Panc1 (cell line): ENCODE measurements around the gene MRPL57. TPM values are rescaled to one million over a fixed set of nuclear protein-coding genes. Genes with fewer than 3 reads are reported as not detected.
"Not testable (repeated sequence)": the region's sequence is repeated elsewhere in the genome, so short reads cannot be mapped to it uniquely, and the experiment has no call there.

ENCODE experiments used
- ATAC-seq: fragments of 200-7000 bp; cut with Tn5 transposase; 2 replicates; pipeline ENCODE4 v1.9.1; 2020; ENCODE audit warnings: mild to moderate bottlenecking, moderate library complexity
- BruUV-seq: library from RNA; stranded (reverse); fragments of 400-500 nt; replicated peaks from 2 replicates; lab custom pipeline; 2021; lab: Mats Ljungman, UMichigan
- CTCF ChIA-PET: fragments of 300-600 bp; sonication (Branson Sonifier 250); formaldehyde crosslinking; loops from one replicate; lab custom pipeline; 2022; ENCODE audit warnings: antibody characterized with exemption; lab: Charles Lee
- POLR2A ChIA-PET: fragments of 300-600 bp; sonication (Branson Sonifier 250); formaldehyde crosslinking; loops from one replicate; lab custom pipeline; 2022; ENCODE audit warnings: antibody characterized with exemption; lab: Charles Lee
- DNase-seq: peaks from one replicate; pipeline ENCODE4 v3.0.0-alpha.2; 2010; ENCODE audit warnings: low read depth, low spot score
- H3K27ac ChIP-seq: 2 replicates; pipeline ENCODE4 v1.5.1; 2011; ENCODE audit warnings: mild to moderate bottlenecking, low read length, inconsistent platforms
- H3K27me3 ChIP-seq: fragments of 200-500 bp; sonication (Bioruptor generic); 2 replicates; pipeline ENCODE4 v1.6.0; 2014; ENCODE audit warnings: low read length, inconsistent platforms; ENCODE audit not compliant: control insufficient read depth, insufficient read depth
- H3K36me3 ChIP-seq: fragments of 200-500 bp; sonication (Bioruptor generic); 2 replicates; pipeline ENCODE4 v1.5.1; 2014; ENCODE audit warnings: inconsistent platforms, mild to moderate bottlenecking, low read length, moderate library complexity; ENCODE audit not compliant: control insufficient read depth, insufficient read depth
- H3K4me1 ChIP-seq: 2 replicates; pipeline ENCODE4 v1.5.1; 2011; ENCODE audit warnings: inconsistent platforms, mild to moderate bottlenecking, low read length, moderate library complexity; ENCODE audit not compliant: control insufficient read depth, insufficient read depth
- H3K4me3 ChIP-seq, 2 experiments: 2 replicates each; pipeline ENCODE4 v1.5.1; 2011 to 2012; ENCODE audit warnings: low read depth in 2 of 2, low read length in 2 of 2, mild to moderate bottlenecking in 2 of 2, inconsistent platforms in 1 of 2, moderate library complexity in 1 of 2
- H3K9me3 ChIP-seq: fragments of 200-500 bp; sonication (Bioruptor generic); 2 replicates; pipeline ENCODE4 v1.5.1; 2014; ENCODE audit warnings: low read depth, mild to moderate bottlenecking, inconsistent platforms, low read length, moderate library complexity; ENCODE audit not compliant: control insufficient read depth, insufficient read depth
- POLR2AphosphoS5 ChIP-seq: IDR thresholded peaks from 2 replicates; pipeline ENCODE4 v1.6.1; 2012; ENCODE audit warnings: mild to moderate bottlenecking, low read depth, low read length, moderate library complexity
- REST ChIP-seq, 2 experiments: IDR thresholded peaks; 2 replicates each; pipeline ENCODE4 v1.6.1; 2011 to 2012; ENCODE audit warnings: low read depth in 2 of 2, control low read depth in 1 of 2, low read length in 1 of 2, mild to moderate bottlenecking in 1 of 2, moderate library complexity in 1 of 2; ENCODE audit not compliant: insufficient read depth in 1 of 2
- SIN3A ChIP-seq: IDR thresholded peaks from 2 replicates; pipeline ENCODE4 v1.6.1; 2012; ENCODE audit warnings: low read depth, mild to moderate bottlenecking, low read length, moderate library complexity, borderline replicate concordance; ENCODE audit not compliant: insufficient read depth
- TCF7L2 ChIP-seq: IDR thresholded peaks from 2 replicates; pipeline ENCODE4 v1.6.1; 2011; ENCODE audit warnings: mild to moderate bottlenecking, low read depth, low read length, inconsistent platforms
- in situ Hi-C: cut with HindIII; loops from 2 replicates; pipeline ENCODE4 v1.10.0; 2016; ENCODE audit warnings: low sequenced_read_pairs, low pct_unique_long_range_greater_than_20kb
- intact Hi-C: fragments of 100-400 bp; cut with micrococcal nuclease; formaldehyde crosslinking; loops from one replicate; pipeline ENCODE4 v1.10.0; 2022; ENCODE audit not compliant: unreplicated experiment
- total RNA-seq: library from RNA; stranded (reverse); gene quantifications from one replicate; pipeline ENCODE4 v1.2.1, GENCODE V29; 2021; ENCODE audit not compliant: unreplicated experiment
- TF ChIP-seq, protein P1 (sequence below): fragments of 450-650 bp; IDR thresholded peaks from 2 replicates; pipeline ENCODE4 v1.5.1; 2017; ENCODE audit warnings: mild to moderate bottlenecking

MRPL57 gene
- total RNA-seq, 1 experiment from 2014 or later = 14.0 TPM

DNA sequence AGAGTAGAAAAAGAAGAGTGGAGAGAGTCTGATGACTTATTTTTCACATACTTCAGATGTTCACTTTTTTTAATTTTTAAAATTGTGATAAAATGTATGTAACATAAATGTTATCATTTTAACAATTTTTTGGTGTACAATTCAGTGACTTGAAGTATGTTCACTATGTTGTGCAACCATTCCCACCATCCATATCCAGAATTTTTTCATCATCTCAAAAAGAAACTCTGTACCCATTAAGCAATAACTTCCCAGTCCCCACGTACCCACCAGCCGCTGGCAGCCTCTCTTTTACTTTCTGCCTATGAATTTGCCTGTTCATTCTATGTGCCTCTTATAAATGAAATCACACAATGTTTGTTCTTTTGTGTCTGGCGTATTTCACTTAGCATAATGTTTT is 43.4 kb upstream of the MRPL57 start:
- intact Hi-C loops = no loop called here
- CTCF ChIA-PET = interaction anchor here (1.4 kb wide), 1 partner anchor 189 kb away, joined by 3 read pairs; no protein-coding TSS in a partner anchor

GRCh38 chr13:21134475-21134874 is 42.0 kb upstream of the MRPL57 start:
- Histone ChIP-seq H3K4me3 (no peak overlapping the region), H3K27ac (no peak overlapping the region), H3K27me3 (no peaks in the 10 kb centered on the region), H3K36me3 (no peaks in the 10 kb centered on the region), H3K9me3 (no peaks in the 10 kb centered on the region), H3K4me1 (no peaks in the 10 kb centered on the region)
- no peak for TF ChIP-seq POLR2AphosphoS5
- TF ChIP-seq, protein P1, sequence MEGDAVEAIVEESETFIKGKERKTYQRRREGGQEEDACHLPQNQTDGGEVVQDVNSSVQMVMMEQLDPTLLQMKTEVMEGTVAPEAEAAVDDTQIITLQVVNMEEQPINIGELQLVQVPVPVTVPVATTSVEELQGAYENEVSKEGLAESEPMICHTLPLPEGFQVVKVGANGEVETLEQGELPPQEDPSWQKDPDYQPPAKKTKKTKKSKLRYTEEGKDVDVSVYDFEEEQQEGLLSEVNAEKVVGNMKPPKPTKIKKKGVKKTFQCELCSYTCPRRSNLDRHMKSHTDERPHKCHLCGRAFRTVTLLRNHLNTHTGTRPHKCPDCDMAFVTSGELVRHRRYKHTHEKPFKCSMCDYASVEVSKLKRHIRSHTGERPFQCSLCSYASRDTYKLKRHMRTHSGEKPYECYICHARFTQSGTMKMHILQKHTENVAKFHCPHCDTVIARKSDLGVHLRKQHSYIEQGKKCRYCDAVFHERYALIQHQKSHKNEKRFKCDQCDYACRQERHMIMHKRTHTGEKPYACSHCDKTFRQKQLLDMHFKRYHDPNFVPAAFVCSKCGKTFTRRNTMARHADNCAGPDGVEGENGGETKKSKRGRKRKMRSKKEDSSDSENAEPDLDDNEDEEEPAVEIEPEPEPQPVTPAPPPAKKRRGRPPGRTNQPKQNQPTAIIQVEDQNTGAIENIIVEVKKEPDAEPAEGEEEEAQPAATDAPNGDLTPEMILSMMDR = no peak
- TF ChIP-seq TCF7L2 = no peak
- TF ChIP-seq REST (IDR thresholded peaks at IDR 0.05; ENCODE audit: insufficient read depth in 1 of 2, low read depth in 2 of 2, low read length in 1 of 2) = no peak
- TF ChIP-seq SIN3A = no peak
- POLR2A ChIA-PET = no interaction called here
- no peak for ATAC-seq
- DNase-seq = no peak
- no TSS peak for BruUV-seq
- in situ Hi-C loops = no loop called here
- intact Hi-C loops = no loop called here
- CTCF ChIA-PET = no interaction called here

More for the DNA sequence above, 43.4 kb upstream of the MRPL57 start:
- H3K9me3 ChIP-seq = no peaks in the 10 kb centered on the region
- H3K27ac ChIP-seq = no peak overlapping the region
- in situ Hi-C loops = no loop called here
- POLR2A ChIA-PET = no interaction called here
- no peak overlapping the region for H3K4me3 ChIP-seq
- H3K36me3 ChIP-seq = no peaks in the 10 kb centered on the region
- H3K27me3 ChIP-seq = no peaks in the 10 kb centered on the region
- no peak for TF ChIP-seq REST (IDR thresholded peaks at IDR 0.05; ENCODE audit: insufficient read depth in 1 of 2, low read depth in 2 of 2, low read length in 1 of 2)
- TF ChIP-seq, protein P1 = no peak
- no peak for TF ChIP-seq TCF7L2
- no peak for TF ChIP-seq SIN3A
- TF ChIP-seq POLR2AphosphoS5 = no peak
- ATAC-seq (no peak), DNase-seq (no peak)
- no peaks in the 10 kb centered on the region for H3K4me1 ChIP-seq
- no TSS peak for BruUV-seq

DNA sequence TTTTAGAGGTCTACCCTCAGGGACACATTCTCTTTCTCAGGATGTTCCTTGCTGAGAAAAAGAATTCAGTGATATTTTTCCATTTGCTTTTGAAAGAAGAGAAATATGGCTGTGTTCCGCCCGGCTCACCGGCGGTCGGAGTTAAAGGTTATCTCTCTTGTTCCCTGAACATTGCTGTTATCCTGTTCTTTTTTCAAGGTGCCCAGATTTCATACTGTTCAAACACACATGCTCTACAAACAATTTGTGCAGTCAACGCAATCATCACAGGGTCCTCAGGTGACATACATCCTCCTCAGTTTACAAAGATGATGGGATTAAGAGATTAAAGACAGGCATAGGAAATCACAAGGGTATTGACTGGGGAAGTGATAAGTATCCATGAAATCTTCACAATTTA is 40.6 kb upstream of the MRPL57 start:
- H3K9me3 ChIP-seq, CTCF ChIA-PET, intact Hi-C loops, ATAC-seq, H3K36me3 ChIP-seq, POLR2A ChIA-PET, DNase-seq, BruUV-seq, H3K4me1 ChIP-seq, H3K27me3 ChIP-seq, H3K4me3 ChIP-seq, in situ Hi-C loops, H3K27ac ChIP-seq: not testable (repeated sequence)
